SK-N-MC (cell line): Measurements from ENCODE around the gene HMGB1.

Experiments
- DNase-seq: peaks from one replicate; pipeline ENCODE4 v3.0.0-alpha.2; 2011; ENCODE audit warnings: low read depth, low spot score
- H3K27ac ChIP-seq: fragments of 200-600 bp; sonication (generic); 2 replicates; pipeline ENCODE4 v1.5.1; 2016; ENCODE audit warnings: mixed run types
- H3K36me3 ChIP-seq: fragments of 200-600 bp; sonication (generic); 2 replicates; pipeline ENCODE4 v1.6.1; 2017; ENCODE audit warnings: antibody characterized with exemption, low read length, mixed read lengths; ENCODE audit not compliant: insufficient read depth
- H3K4me3 ChIP-seq: fragments of 200-600 bp; sonication (generic); 2 replicates; pipeline ENCODE4 v1.5.1; 2016
- H3K9ac ChIP-seq: fragments of 200-600 bp; sonication (generic); 2 replicates; pipeline ENCODE4 v1.8.0; 2017; ENCODE audit warnings: mixed run types, mixed read lengths; ENCODE audit not compliant: insufficient read length
- H3K9me3 ChIP-seq: fragments of 200-600 bp; sonication (generic); 2 replicates; pipeline ENCODE4 v1.6.1; 2017; ENCODE audit warnings: low read depth, mild to moderate bottlenecking, antibody characterized with exemption, low read length, moderate library complexity, mixed read lengths
- EZH2 ChIP-seq: fragments of 200-600 bp; sonication (generic); IDR thresholded peaks from one replicate; pipeline ENCODE4 v1.6.1; 2017; ENCODE audit warnings: antibody characterized with exemption
- FOXP2 ChIP-seq: optimal IDR thresholded peaks from 2 replicates; pipeline ENCODE3; 2011; ENCODE audit warnings: mild to moderate bottlenecking, moderate library complexity; ENCODE audit not compliant: insufficient read depth; ENCODE audit errors: extremely low read length, control extremely low read depth
- POLR2AphosphoS5 ChIP-seq: IDR thresholded peaks from 2 replicates; pipeline ENCODE4 v1.6.1; 2012; ENCODE audit warnings: mild to moderate bottlenecking, low read depth, low read length, borderline replicate concordance

Gene HMGB1

GRCh38 chr13:30479154-30479882 lies 13.6 kb upstream of the HMGB1 start:
- TF ChIP-seq FOXP2 (no peak), EZH2 (no peak), POLR2AphosphoS5 (no peak)
- Histone ChIP-seq H3K27ac (no peak overlapping the region), H3K4me3 (no peak overlapping the region), H3K9me3 (no peaks in the 10 kb centered on the region), H3K9ac (no peak overlapping the region), H3K36me3 (no peaks in the 10 kb centered on the region)
- DNase-seq: no peak

GRCh38 chr13:30477346-30478195 lies 11.8 kb upstream of the HMGB1 start:
- no peak for DNase-seq
- no peak overlapping the region for H3K9ac ChIP-seq
- TF ChIP-seq POLR2AphosphoS5: no peak
- TF ChIP-seq FOXP2: no peak
- TF ChIP-seq EZH2: no peak
- no peak overlapping the region for H3K4me3 ChIP-seq
- H3K9me3 ChIP-seq: no peaks in the 10 kb centered on the region
- H3K27ac ChIP-seq: no peak overlapping the region
- no peaks in the 10 kb centered on the region for H3K36me3 ChIP-seq

GRCh38 chr13:30473675-30474074 lies 7.9 kb upstream of the HMGB1 start:
- TF ChIP-seq EZH2 (no peak), FOXP2 (no peak), POLR2AphosphoS5 (no peak)
- no peak for DNase-seq
- no peak overlapping the region for H3K4me3 ChIP-seq

GRCh38 chr13:30466841-30467252 lies 1.1 kb upstream of the HMGB1 start:
- peak overlapping the region; percentile 94 for H3K4me3 ChIP-seq
- no peaks in the 10 kb centered on the region for H3K9me3 ChIP-seq
- peaks cover 24% of the 10 kb centered on the region for H3K36me3 ChIP-seq
- peak overlapping the region; percentile 81 for H3K27ac ChIP-seq
- peak overlapping the region; percentile 80 for H3K9ac ChIP-seq
- no peak for DNase-seq
- TF ChIP-seq EZH2 (no peak), POLR2AphosphoS5 (no peak), FOXP2 (no peak)

More at GRCh38 chr13:30473675-30474074, 7.9 kb upstream of the HMGB1 start:
- H3K36me3 ChIP-seq: no peaks in the 10 kb centered on the region
- H3K9ac ChIP-seq: no peak overlapping the region
- no peaks in the 10 kb centered on the region for H3K9me3 ChIP-seq
- no peak overlapping the region for H3K27ac ChIP-seq

GRCh38 chr13:30466358-30466714 lies 600 bp upstream of the HMGB1 start:
- Histone ChIP-seq H3K9me3 (no peaks in the 10 kb centered on the region), H3K4me3 (peak overlapping the region; percentile 94), H3K36me3 (peaks cover 29% of the 10 kb centered on the region), H3K9ac (peak overlapping the region; percentile 80), H3K27ac (peak overlapping the region; percentile 81)
- no peak for DNase-seq
- TF ChIP-seq FOXP2 (no peak), EZH2 (no peak), POLR2AphosphoS5 (no peak)

- peaks cover 31% of the 10 kb centered on the region for H3K36me3 ChIP-seq
- H3K9me3 ChIP-seq: no peaks in the 10 kb centered on the region
- DNase-seq: no peak
- TF ChIP-seq EZH2 (no peak), FOXP2 (no peak), POLR2AphosphoS5 (no peak)
- H3K4me3 ChIP-seq: peak overlapping the region; percentile 94
- peak overlapping the region; percentile 97 for H3K27ac ChIP-seq
- peak overlapping the region; percentile 99 for H3K9ac ChIP-seq
These were observed 468 bp downstream of the HMGB1 start for GRCh38 chr13:30465343-30465592.

GRCh38 chr13:30464496-30465342 lies 1.0 kb downstream of the HMGB1 start:
- DNase-seq: no peak
- Histone ChIP-seq H3K27ac (peak overlapping the region; percentile 94), H3K36me3 (peaks cover 35% of the 10 kb centered on the region), H3K4me3 (peak overlapping the region; percentile 97), H3K9ac (peak overlapping the region; percentile 92), H3K9me3 (no peaks in the 10 kb centered on the region)
- TF ChIP-seq FOXP2 (no peak), EZH2 (no peak), POLR2AphosphoS5 (no peak)
